ENCODE data around the gene IGF1R. TPM values are rescaled to one million over a fixed set of nuclear protein-coding genes. Genes with fewer than 3 reads are reported as not detected.

Gene IGF1R
- total and polyA plus RNA-seq, 4 donors, result 5.9 to 154 (median 27.6) TPM

DNA sequence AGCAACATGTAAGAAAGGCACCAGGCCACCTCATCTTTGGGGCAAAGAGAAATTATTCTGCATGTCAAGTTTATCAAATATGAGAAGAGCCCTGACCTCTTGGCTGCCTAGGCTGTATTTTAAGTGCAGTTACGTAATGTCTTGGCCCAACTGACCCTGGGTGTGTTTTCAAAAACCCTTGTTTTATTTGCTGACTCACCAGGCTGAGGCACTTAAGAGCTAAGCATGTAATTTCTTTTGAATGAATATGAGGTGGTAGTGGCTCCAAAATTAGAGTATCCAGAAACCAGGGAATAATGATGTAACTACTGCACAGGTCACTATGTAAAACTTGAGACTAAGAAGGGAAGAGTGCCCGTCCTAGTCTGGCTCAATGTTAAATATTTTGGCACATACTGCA lies 335.0 kb downstream of the IGF1R start:
- no peaks in the 10 kb centered on the region for H3K27me3 ChIP-seq (ENCODE audit: control insufficient read depth in 3 of 3, insufficient read depth in 3 of 3, low read length in 2 of 3)
- TF ChIP-seq, protein P1, sequence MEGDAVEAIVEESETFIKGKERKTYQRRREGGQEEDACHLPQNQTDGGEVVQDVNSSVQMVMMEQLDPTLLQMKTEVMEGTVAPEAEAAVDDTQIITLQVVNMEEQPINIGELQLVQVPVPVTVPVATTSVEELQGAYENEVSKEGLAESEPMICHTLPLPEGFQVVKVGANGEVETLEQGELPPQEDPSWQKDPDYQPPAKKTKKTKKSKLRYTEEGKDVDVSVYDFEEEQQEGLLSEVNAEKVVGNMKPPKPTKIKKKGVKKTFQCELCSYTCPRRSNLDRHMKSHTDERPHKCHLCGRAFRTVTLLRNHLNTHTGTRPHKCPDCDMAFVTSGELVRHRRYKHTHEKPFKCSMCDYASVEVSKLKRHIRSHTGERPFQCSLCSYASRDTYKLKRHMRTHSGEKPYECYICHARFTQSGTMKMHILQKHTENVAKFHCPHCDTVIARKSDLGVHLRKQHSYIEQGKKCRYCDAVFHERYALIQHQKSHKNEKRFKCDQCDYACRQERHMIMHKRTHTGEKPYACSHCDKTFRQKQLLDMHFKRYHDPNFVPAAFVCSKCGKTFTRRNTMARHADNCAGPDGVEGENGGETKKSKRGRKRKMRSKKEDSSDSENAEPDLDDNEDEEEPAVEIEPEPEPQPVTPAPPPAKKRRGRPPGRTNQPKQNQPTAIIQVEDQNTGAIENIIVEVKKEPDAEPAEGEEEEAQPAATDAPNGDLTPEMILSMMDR (IDR thresholded peaks at IDR 0.05; ENCODE audit: control extremely low read depth, extremely low read depth), result no peak
- no peak overlapping the region for H3K9ac ChIP-seq (ENCODE audit: insufficient read depth in 1 of 2, low read length in 2 of 2)
- WGBS, 2 donors, result 33 to 37% methylated on average over 2 of the region's 2 CpGs
- no peaks in the 10 kb centered on the region for H3K36me3 ChIP-seq (ENCODE audit: control insufficient read depth in 4 of 4, insufficient read depth in 4 of 4, low read length in 4 of 4)
- H3K4me1 ChIP-seq (ENCODE audit: control insufficient read depth in 5 of 5, insufficient read depth in 5 of 5, low read length in 5 of 5), result peaks cover 0 to 9% (median 3%) of the 10 kb centered on the region in 5 donors
- H3K4me3 ChIP-seq, result no peak overlapping the region
- H3K9me3 ChIP-seq (ENCODE audit: control insufficient read depth in 4 of 4, insufficient read depth in 3 of 4, low read length in 3 of 4), result peaks cover 0 to 5% (median 2%) of the 10 kb centered on the region in 4 donors
- DNase-seq (peak in 2 of 3 donors; percentile 41 to 71), ATAC-seq (ENCODE audit: insufficient read depth, low FRiP score) (peak; percentile 79)
- H3K27ac ChIP-seq (ENCODE audit: low read depth in 1 of 2, low read length in 1 of 2), result no peak overlapping the region

GRCh38 chr15:98986281-98986680 lies 337.9 kb downstream of the IGF1R start:
- TF ChIP-seq, protein P1 (IDR thresholded peaks at IDR 0.05; ENCODE audit: control extremely low read depth, extremely low read depth), result no peak
- H3K27me3 ChIP-seq (ENCODE audit: control insufficient read depth in 3 of 3, insufficient read depth in 3 of 3, low read length in 2 of 3), result no peaks in the 10 kb centered on the region
- H3K4me1 ChIP-seq (ENCODE audit: control insufficient read depth in 5 of 5, insufficient read depth in 5 of 5, low read length in 5 of 5), result peaks cover 0 to 9% (median 3%) of the 10 kb centered on the region in 5 donors
- H3K9ac ChIP-seq (ENCODE audit: insufficient read depth in 1 of 2, low read length in 2 of 2), result no peak overlapping the region
- 82 to 97% methylated on average over 1 of the region's 1 CpG for WGBS, 2 donors
- no peak for ATAC-seq (ENCODE audit: insufficient read depth, low FRiP score)
- H3K9me3 ChIP-seq (ENCODE audit: control insufficient read depth in 4 of 4, insufficient read depth in 3 of 4, low read length in 3 of 4), result peaks cover 0 to 5% (median 2%) of the 10 kb centered on the region in 4 donors
- H3K4me3 ChIP-seq, result no peak overlapping the region
- no peak overlapping the region for H3K27ac ChIP-seq (ENCODE audit: low read depth in 1 of 2, low read length in 1 of 2)
- no peak for DNase-seq
- no peaks in the 10 kb centered on the region for H3K36me3 ChIP-seq (ENCODE audit: control insufficient read depth in 4 of 4, insufficient read depth in 4 of 4, low read length in 4 of 4)

- Histone ChIP-seq H3K4me1 (ENCODE audit: control insufficient read depth in 5 of 5, insufficient read depth in 5 of 5, low read length in 5 of 5) (no peaks in the 10 kb centered on the region), H3K4me3 (no peak overlapping the region)
- WGBS, 2 donors, result 95 to 97% methylated on average over 2 of the region's 2 CpGs
Measured at GRCh38 chr15:98994892-98995291, 346.6 kb downstream of the IGF1R start.

More at GRCh38 chr15:98994892-98995291, 346.6 kb downstream of the IGF1R start:
- TF ChIP-seq, protein P1 (IDR thresholded peaks at IDR 0.05; ENCODE audit: control extremely low read depth, extremely low read depth), result no peak
- Histone ChIP-seq H3K36me3 (ENCODE audit: control insufficient read depth in 4 of 4, insufficient read depth in 4 of 4, low read length in 4 of 4) (no peaks in the 10 kb centered on the region), H3K27ac (ENCODE audit: low read depth in 1 of 2, low read length in 1 of 2) (no peak overlapping the region), H3K9ac (ENCODE audit: insufficient read depth in 1 of 2, low read length in 2 of 2) (no peak overlapping the region), H3K27me3 (ENCODE audit: control insufficient read depth in 3 of 3, insufficient read depth in 3 of 3, low read length in 2 of 3) (peaks cover 0 to 3% (median 0%) of the 10 kb centered on the region in 3 donors), H3K9me3 (ENCODE audit: control insufficient read depth in 4 of 4, insufficient read depth in 3 of 4, low read length in 3 of 4) (peaks cover 0 to 1% (median 0%) of the 10 kb centered on the region in 4 donors)
- ATAC-seq (ENCODE audit: insufficient read depth, low FRiP score) (no peak), DNase-seq (no peak)

Data from lung (tissue), 12 donors.